Measurements from ENCODE around the gene SLU7.
A peak's percentile ranks its signal among the peaks of the same experiment; 100 is the strongest.

Gene SLU7

GRCh38 chr5:160419458-160420330 lies 813 bp upstream of the SLU7 start:
- DNase-seq (ENCODE audit: low read depth), result no peak

GRCh38 chr5:160399402-160400353 lies 19.2 kb downstream of the SLU7 start, which contains the start of gene FAM200C:
Gene FAM200C, minus strand, starts transcription at chr5:160400054. Its CDS starts 4,564 bp downstream, at chr5:160395490.
- peak; percentile 53 for DNase-seq (ENCODE audit: low read depth)

GRCh38 chr5:160398806-160399205 lies 20.1 kb downstream of the SLU7 start:
- no peak for DNase-seq (ENCODE audit: low read depth)

GRCh38 chr5:160397492-160397891 lies 21.4 kb downstream of the SLU7 start:
- DNase-seq (ENCODE audit: low read depth), result no peak

GRCh38 chr5:160395111-160395510 lies 23.8 kb downstream of the SLU7 start:
- DNase-seq (ENCODE audit: low read depth), result no peak

GRCh38 chr5:160390787-160391696 lies 27.8 kb downstream of the SLU7 start:
- DNase-seq (ENCODE audit: low read depth), result no peak

GRCh38 chr5:160387445-160387844 lies 31.4 kb downstream of the SLU7 start:
- DNase-seq (ENCODE audit: low read depth), result no peak

- DNase-seq (ENCODE audit: low read depth), result no peak
These were observed 33.4 kb downstream of the SLU7 start for GRCh38 chr5:160385496-160385895.

GRCh38 chr5:160384681-160385080 lies 34.2 kb downstream of the SLU7 start:
- no peak for DNase-seq (ENCODE audit: low read depth)

GRCh38 chr5:160382346-160382745 lies 36.5 kb downstream of the SLU7 start:
- no peak for DNase-seq (ENCODE audit: low read depth)

GRCh38 chr5:160380041-160380440 lies 38.8 kb downstream of the SLU7 start:
- DNase-seq (ENCODE audit: low read depth), result no peak

GRCh38 chr5:160379511-160379910 lies 39.4 kb downstream of the SLU7 start:
- DNase-seq (ENCODE audit: low read depth), result no peak

- DNase-seq (ENCODE audit: low read depth), result no peak
These were observed 40.6 kb downstream of the SLU7 start for GRCh38 chr5:160378330-160378729.

GRCh38 chr5:160377651-160378050 lies 41.2 kb downstream of the SLU7 start:
- no peak for DNase-seq (ENCODE audit: low read depth)

- DNase-seq (ENCODE audit: low read depth), result no peak
These were observed 42.5 kb downstream of the SLU7 start for GRCh38 chr5:160376416-160376815.

GRCh38 chr5:160375701-160376100 lies 43.2 kb downstream of the SLU7 start:
- DNase-seq (ENCODE audit: low read depth), result no peak

GRCh38 chr5:160375166-160375565 lies 43.7 kb downstream of the SLU7 start:
- DNase-seq (ENCODE audit: low read depth), result no peak

- DNase-seq (ENCODE audit: low read depth), result no peak
These were observed 47.6 kb downstream of the SLU7 start for GRCh38 chr5:160371294-160371693.

- DNase-seq (ENCODE audit: low read depth), result no peak
These were observed 48.2 kb downstream of the SLU7 start for GRCh38 chr5:160370713-160371034.

- no peak for DNase-seq (ENCODE audit: low read depth)
These were observed 48.7 kb downstream of the SLU7 start, which contains the start of gene C1QTNF2 for GRCh38 chr5:160369990-160370712. Gene C1QTNF2, minus strand, starts transcription at chr5:160370626. Its CDS starts 15,615 bp downstream, at chr5:160355011.

- DNase-seq (ENCODE audit: low read depth), result no peak
These were observed 51.0 kb downstream of the SLU7 start for GRCh38 chr5:160367885-160368284.

Measured in T-helper 22 cell (primary cell).